ENCODE data around the gene MERTK. TPM values are rescaled to one million over a fixed set of nuclear protein-coding genes. Genes with fewer than 3 reads are reported as not detected.

The MERTK gene
- total and polyA plus RNA-seq, 2 of the 8 experiments (the other 6 are each of a cell fraction or from before 2014, with no cell fraction given): 6.5 to 7.0 TPM

DNA sequence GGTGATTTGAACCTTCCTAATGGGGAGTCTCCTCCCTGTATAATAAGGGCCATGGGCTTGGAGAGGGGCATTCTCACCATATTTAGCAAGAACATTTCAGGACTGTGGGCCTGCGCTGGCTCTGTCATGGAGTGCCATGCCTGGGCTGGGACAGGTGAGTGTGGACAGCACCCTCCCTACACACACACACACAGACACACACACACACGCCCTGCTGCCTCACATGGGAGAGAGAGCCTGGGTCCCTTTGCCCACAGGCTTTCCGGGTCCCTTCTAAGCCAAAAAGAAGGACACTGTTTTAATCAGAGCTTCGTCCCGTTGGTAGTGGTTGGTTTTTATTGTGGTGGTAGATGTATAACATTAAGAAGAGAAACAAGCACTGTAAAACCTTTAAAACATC, 125.3 kb downstream of the MERTK start:
- FAIRE-seq (no peak), DNase-seq (ENCODE audit: low read depth in 1 of 2, low spot score in 2 of 2) (peak in 1 of 2 experiments; percentile 11)
- Histone ChIP-seq H4K91ac (replicated peaks; ENCODE audit: insufficient read length, low read length) (no peak overlapping the region), H3K79me2 (ENCODE audit: control insufficient read depth in 1 of 2, insufficient read depth in 2 of 2, low read length in 2 of 2) (no peaks in the 10 kb centered on the region), H3K23ac (ENCODE audit: insufficient read length) (no peak overlapping the region), H3K36me3 (ENCODE audit: control insufficient read depth in 2 of 4, insufficient read depth in 4 of 4, low read length in 3 of 4) (no peaks in the 10 kb centered on the region), H3K27ac (ENCODE audit: low read depth, low read length) (no peak overlapping the region), H2BK15ac (ENCODE audit: low read length) (no peak overlapping the region), H3K79me1 (ENCODE audit: low read depth, low read length) (0 out of 2 replicates have a peak, but pooled peaks cover 2% of the 10 kb centered on the region), H3K4me1 (replicated peaks in 1 of 4; ENCODE audit: control insufficient read depth in 3 of 4, insufficient read depth in 4 of 4, low read length in 3 of 4) (no peaks in the 10 kb centered on the region), H3K18ac (ENCODE audit: extremely low read depth, low read length) (no peak overlapping the region), H3K23me2 (ENCODE audit: low read depth, low read length) (no peaks in the 10 kb centered on the region), H2BK12ac (ENCODE audit: low read depth, low read length) (no peak overlapping the region), H2BK120ac (replicated peaks; ENCODE audit: low read depth, low read length) (no peak overlapping the region), H3K56ac (replicated peaks; ENCODE audit: insufficient read length, low read depth, low read length) (no peak overlapping the region), H2BK20ac (ENCODE audit: low read length) (no peak overlapping the region), H4K20me1 (replicated peaks in 1 of 2; ENCODE audit: control insufficient read depth in 1 of 2, insufficient read depth in 2 of 2, low read length in 2 of 2) (no peaks in the 10 kb centered on the region), H3K14ac (ENCODE audit: insufficient read length) (no peak overlapping the region), H3K9me3 (ENCODE audit: insufficient read depth in 2 of 2, low read depth in 1 of 2, low read length in 1 of 2) (no peaks in the 10 kb centered on the region), H3K4ac (replicated peaks; ENCODE audit: insufficient read length, low read depth, low read length) (no peak overlapping the region), H3K4me2 (ENCODE audit: insufficient read depth in 1 of 2, low read depth in 2 of 2, low read length in 2 of 2) (no peak overlapping the region), H3K4me3 (ENCODE audit: extremely low read depth in 1 of 4, insufficient read depth in 2 of 4, low read depth in 3 of 4, low read length in 4 of 4) (no peak overlapping the region), H4K8ac (ENCODE audit: extremely low read depth, insufficient read depth, low read length) (no peak overlapping the region), H3K9ac (replicated peaks in 1 of 4; ENCODE audit: extremely low read depth in 1 of 4, low read depth in 3 of 4, low read length in 3 of 4) (no peak overlapping the region), H2AFZ (ENCODE audit: low read length) (no peak overlapping the region), H4K5ac (ENCODE audit: insufficient read length, low read depth, low read length) (no peak overlapping the region), H2BK5ac (ENCODE audit: low read depth, low read length) (no peak overlapping the region), H3K27me3 (replicated peaks in 1 of 4; ENCODE audit: control insufficient read depth in 3 of 4, extremely low read depth in 1 of 4, insufficient read depth in 3 of 4, low read length in 3 of 4) (no peaks in the 10 kb centered on the region), H2AK5ac (ENCODE audit: low read depth, low read length) (no peak overlapping the region)
- ChIA-PET POLR2A (ENCODE audit: partially characterized antibody) (no interaction called here), CTCF (ENCODE audit: partially characterized antibody) (interaction anchor here (1.0 to 1.1 kb wide), 2 partner anchors 23 to 28 kb away, joined by 3 to 4 read pairs; no protein-coding TSS in a partner anchor)
- WGBS, 2 experiments (ENCODE audit: extremely low coverage in 1 of 2, insufficient coverage in 1 of 2, insufficient read length in 1 of 2, insufficient replicate concordance in 2 of 2, low coverage in 1 of 2, low lambda C conversion rate in 2 of 2, missing lambda C conversion rate in 1 of 2): 90% methylated on average over 5 of the region's 5 CpGs; no CpG with 5 or more reads in 1 of the 2 experiments
- TF ChIP-seq YY1 (IDR thresholded peaks at IDR 0.05; ENCODE audit: low read depth, low read length) (no peak), POU5F1 (IDR thresholded peaks at IDR 0.05; ENCODE audit: low read depth, low read length) (no peak)

Measured in H1 (cell line).